Astrocyte (in vitro differentiated cells and primary cell): ENCODE data around the gene UBE3C. TPM values are rescaled to one million over a fixed set of nuclear protein-coding genes. Genes with fewer than 3 reads are reported as not detected.

ENCODE experiments used
- DNase-seq: peaks from one replicate; pipeline ENCODE4 v3.0.0-alpha.2; 2010; ENCODE audit warnings: low read depth
- FAIRE-seq: peaks from 2 replicates; lab custom pipeline; 2011; peaks lifted over from hg19 to GRCh38; lab: Jason Lieb, UNC
- H2AFZ ChIP-seq: 2 replicates; pipeline ENCODE4 v1.6.0; 2012; ENCODE audit warnings: low read depth, low read length, inconsistent platforms
- H3K27ac ChIP-seq: 2 replicates; pipeline ENCODE4 v1.5.1; 2011; ENCODE audit warnings: low read depth, low read length, inconsistent platforms
- H3K27me3 ChIP-seq: 2 replicates; pipeline ENCODE4 v1.6.0; 2011; ENCODE audit warnings: low read length, inconsistent platforms; ENCODE audit not compliant: insufficient read depth
- H3K36me3 ChIP-seq: 2 replicates; pipeline ENCODE4 v1.5.1; 2011; ENCODE audit warnings: low read length, inconsistent platforms; ENCODE audit not compliant: insufficient read depth
- H3K4me1 ChIP-seq: 2 replicates; pipeline ENCODE4 v1.5.1; 2011; ENCODE audit warnings: low read length, inconsistent platforms; ENCODE audit not compliant: insufficient read depth
- H3K4me2 ChIP-seq: 2 replicates; pipeline ENCODE4 v1.6.0; 2012; ENCODE audit warnings: low read length, inconsistent platforms
- H3K4me3 ChIP-seq: 2 replicates; pipeline ENCODE4 v1.5.1; 2011; ENCODE audit warnings: low read depth, mild to moderate bottlenecking, low read length, inconsistent platforms; ENCODE audit not compliant: insufficient read depth
- H3K79me2 ChIP-seq: 2 replicates; pipeline ENCODE4 v1.6.0; 2012; ENCODE audit warnings: mild to moderate bottlenecking, low read length, inconsistent platforms; ENCODE audit not compliant: insufficient read depth
- H3K9ac ChIP-seq: 2 replicates; pipeline ENCODE4 v1.6.0; 2012; ENCODE audit warnings: mild to moderate bottlenecking, low read length, inconsistent platforms
- H3K9me3 ChIP-seq: 2 replicates; pipeline ENCODE4 v1.5.1; 2012; ENCODE audit warnings: low read depth, mild to moderate bottlenecking, low read length, inconsistent platforms; ENCODE audit not compliant: insufficient read depth
- H4K20me1 ChIP-seq: 2 replicates; pipeline ENCODE4 v1.6.0; 2012; ENCODE audit warnings: low read length, inconsistent platforms; ENCODE audit not compliant: insufficient read depth
- H3K27ac Mint-ChIP-seq: one replicate; pipeline ENCODE4 v1.8.0; 2021; ENCODE audit warnings: mild to moderate bottlenecking, mixed read lengths; ENCODE audit not compliant: unreplicated experiment
- H3K27me3 Mint-ChIP-seq: one replicate; pipeline ENCODE4 v1.8.0; 2021; ENCODE audit warnings: low read depth, mixed read lengths; ENCODE audit not compliant: unreplicated experiment
- H3K36me3 Mint-ChIP-seq: one replicate; pipeline ENCODE4 v1.8.0; 2021; ENCODE audit warnings: low read depth, mixed read lengths; ENCODE audit not compliant: unreplicated experiment
- H3K4me1 Mint-ChIP-seq: one replicate; pipeline ENCODE4 v1.8.0; 2021; ENCODE audit warnings: low read depth, mixed read lengths; ENCODE audit not compliant: unreplicated experiment
- H3K4me3 Mint-ChIP-seq: one replicate; pipeline ENCODE4 v1.8.0; 2021; ENCODE audit warnings: mild to moderate bottlenecking, moderate library complexity, mixed read lengths; ENCODE audit not compliant: unreplicated experiment
- H3K9me3 Mint-ChIP-seq: one replicate; pipeline ENCODE4 v1.8.0; 2021; ENCODE audit warnings: mild to moderate bottlenecking, mixed read lengths; ENCODE audit not compliant: unreplicated experiment
- EZH2 ChIP-seq: IDR thresholded peaks from 2 replicates; pipeline ENCODE4 v1.6.1; 2012; ENCODE audit warnings: mild to moderate bottlenecking, low read length, inconsistent platforms; ENCODE audit not compliant: insufficient read depth
- total RNA-seq: library from RNA; stranded (reverse); gene quantifications from 2 replicates; pipeline ENCODE4 v1.2.1, GENCODE V29; 2021
- TF ChIP-seq, protein P1 (sequence below): IDR thresholded peaks from 2 replicates; pipeline ENCODE4 v1.5.1; 2011; ENCODE audit warnings: low read depth, mild to moderate bottlenecking, inconsistent platforms, low read length, moderate library complexity; ENCODE audit not compliant: insufficient read depth

UBE3C gene
- total RNA-seq, 1 donor from 2014 or later, result 76.9 TPM

DNA sequence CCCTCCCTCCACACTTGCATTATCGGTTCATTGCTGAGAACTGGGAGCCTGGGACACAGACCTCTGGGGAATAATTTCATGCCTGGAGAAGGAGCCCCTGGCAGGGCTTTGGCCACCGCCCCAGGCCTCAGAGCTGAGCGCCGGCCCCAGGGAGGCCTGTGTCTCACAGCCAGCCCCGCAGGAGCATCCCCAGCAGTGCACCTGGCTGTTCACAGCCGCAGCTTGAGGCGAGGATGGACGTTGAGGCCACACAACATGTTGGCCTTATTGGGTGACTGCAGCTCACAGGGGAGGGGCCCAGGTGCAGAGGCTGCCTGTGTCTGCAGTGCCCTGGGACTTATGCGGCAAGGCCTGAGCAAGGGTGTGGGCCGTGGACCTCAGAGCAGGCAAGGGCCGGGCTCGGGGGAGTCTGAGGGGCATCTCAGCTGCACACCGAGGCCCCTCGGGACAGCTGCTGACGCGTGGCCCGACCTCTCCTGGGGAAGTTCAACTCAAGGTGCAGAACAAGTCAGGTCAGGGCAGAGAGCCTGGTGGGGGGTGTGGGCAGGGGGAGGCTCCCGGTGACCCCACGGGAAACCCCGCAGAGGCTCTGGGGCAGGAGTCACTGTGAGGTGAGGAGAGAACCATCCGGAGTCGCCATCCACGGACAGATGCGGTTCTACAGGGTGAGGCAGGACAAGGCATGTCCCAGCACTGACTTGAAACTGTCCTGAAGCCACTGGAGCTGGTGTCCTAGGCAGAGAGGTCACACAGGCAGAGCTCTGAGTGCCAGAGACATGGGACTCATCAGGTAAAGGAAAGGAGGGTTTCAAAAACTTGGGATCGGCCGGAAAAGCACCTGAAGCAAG lies 13.1 kb upstream of the UBE3C start:
- Mint-ChIP-seq H3K4me3 (no peak overlapping the region), H3K27me3 (peaks cover 17% of the 10 kb centered on the region), H3K4me1 (no peaks in the 10 kb centered on the region), H3K27ac (no peak overlapping the region), H3K9me3 (no peaks in the 10 kb centered on the region), H3K36me3 (no peaks in the 10 kb centered on the region)
- no peak overlapping the region for H3K4me2 ChIP-seq
- H3K36me3 ChIP-seq, result no peaks in the 10 kb centered on the region
- no peak overlapping the region for H3K4me3 ChIP-seq
- H3K9ac ChIP-seq, result no peak overlapping the region
- no peaks in the 10 kb centered on the region for H3K79me2 ChIP-seq
- H3K4me1 ChIP-seq, result no peaks in the 10 kb centered on the region
- H3K9me3 ChIP-seq, result no peaks in the 10 kb centered on the region
- H4K20me1 ChIP-seq, result no peaks in the 10 kb centered on the region
- DNase-seq (no peak), FAIRE-seq (no peak)
- no peak overlapping the region for H2AFZ ChIP-seq
- peaks cover under 1% of the 10 kb centered on the region for H3K27me3 ChIP-seq
- TF ChIP-seq, protein P1, sequence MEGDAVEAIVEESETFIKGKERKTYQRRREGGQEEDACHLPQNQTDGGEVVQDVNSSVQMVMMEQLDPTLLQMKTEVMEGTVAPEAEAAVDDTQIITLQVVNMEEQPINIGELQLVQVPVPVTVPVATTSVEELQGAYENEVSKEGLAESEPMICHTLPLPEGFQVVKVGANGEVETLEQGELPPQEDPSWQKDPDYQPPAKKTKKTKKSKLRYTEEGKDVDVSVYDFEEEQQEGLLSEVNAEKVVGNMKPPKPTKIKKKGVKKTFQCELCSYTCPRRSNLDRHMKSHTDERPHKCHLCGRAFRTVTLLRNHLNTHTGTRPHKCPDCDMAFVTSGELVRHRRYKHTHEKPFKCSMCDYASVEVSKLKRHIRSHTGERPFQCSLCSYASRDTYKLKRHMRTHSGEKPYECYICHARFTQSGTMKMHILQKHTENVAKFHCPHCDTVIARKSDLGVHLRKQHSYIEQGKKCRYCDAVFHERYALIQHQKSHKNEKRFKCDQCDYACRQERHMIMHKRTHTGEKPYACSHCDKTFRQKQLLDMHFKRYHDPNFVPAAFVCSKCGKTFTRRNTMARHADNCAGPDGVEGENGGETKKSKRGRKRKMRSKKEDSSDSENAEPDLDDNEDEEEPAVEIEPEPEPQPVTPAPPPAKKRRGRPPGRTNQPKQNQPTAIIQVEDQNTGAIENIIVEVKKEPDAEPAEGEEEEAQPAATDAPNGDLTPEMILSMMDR, result no peak
- no peak for TF ChIP-seq EZH2
- no peak overlapping the region for H3K27ac ChIP-seq

- no peak for FAIRE-seq
Observed at GRCh38 chr7:157126921-157127320, 11.8 kb upstream of the UBE3C start.

More at GRCh38 chr7:157126921-157127320, 11.8 kb upstream of the UBE3C start:
- Mint-ChIP-seq H3K4me3 (no peak overlapping the region), H3K4me1 (no peaks in the 10 kb centered on the region), H3K36me3 (no peaks in the 10 kb centered on the region), H3K27ac (no peak overlapping the region), H3K9me3 (no peaks in the 10 kb centered on the region), H3K27me3 (peaks cover 22% of the 10 kb centered on the region)
- no peak overlapping the region for H3K9ac ChIP-seq
- H3K36me3 ChIP-seq, result no peaks in the 10 kb centered on the region
- TF ChIP-seq, protein P1, result no peak
- no peak for TF ChIP-seq EZH2
- no peaks in the 10 kb centered on the region for H3K79me2 ChIP-seq
- no peak overlapping the region for H3K27ac ChIP-seq
- DNase-seq, result no peak
- no peak overlapping the region for H2AFZ ChIP-seq
- no peaks in the 10 kb centered on the region for H3K9me3 ChIP-seq
- H4K20me1 ChIP-seq, result no peaks in the 10 kb centered on the region
- peaks cover 2% of the 10 kb centered on the region for H3K27me3 ChIP-seq
- H3K4me1 ChIP-seq, result no peaks in the 10 kb centered on the region
- H3K4me2 ChIP-seq, result no peak overlapping the region
- no peak overlapping the region for H3K4me3 ChIP-seq
